ENCODE data around the gene PNMA8A.

PNMA8A gene

DNA sequence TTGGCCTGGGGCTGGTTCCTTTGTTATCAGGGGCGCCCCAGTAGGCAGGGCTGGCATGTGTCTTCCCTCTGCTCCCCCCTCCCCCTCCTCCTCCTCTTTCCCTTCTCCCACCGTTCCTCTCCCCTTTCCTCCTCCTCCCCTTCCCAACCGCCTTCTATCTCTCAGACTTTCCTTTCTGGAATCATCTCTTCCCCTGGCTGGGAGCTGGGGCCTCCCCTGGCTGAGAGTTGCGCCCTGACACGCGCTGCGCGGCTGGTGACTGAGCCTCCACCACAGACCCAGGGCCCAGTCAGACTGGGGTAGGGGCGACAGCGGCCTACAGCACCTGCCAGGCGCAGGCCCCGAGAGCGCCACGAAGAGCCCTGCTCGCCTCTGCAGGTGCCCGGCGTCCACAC lies 21.5 kb upstream of the PNMA8A start:
- DNase-seq (ENCODE audit: low read depth in 1 of 2, low spot score in 1 of 2), result no peak

DNA sequence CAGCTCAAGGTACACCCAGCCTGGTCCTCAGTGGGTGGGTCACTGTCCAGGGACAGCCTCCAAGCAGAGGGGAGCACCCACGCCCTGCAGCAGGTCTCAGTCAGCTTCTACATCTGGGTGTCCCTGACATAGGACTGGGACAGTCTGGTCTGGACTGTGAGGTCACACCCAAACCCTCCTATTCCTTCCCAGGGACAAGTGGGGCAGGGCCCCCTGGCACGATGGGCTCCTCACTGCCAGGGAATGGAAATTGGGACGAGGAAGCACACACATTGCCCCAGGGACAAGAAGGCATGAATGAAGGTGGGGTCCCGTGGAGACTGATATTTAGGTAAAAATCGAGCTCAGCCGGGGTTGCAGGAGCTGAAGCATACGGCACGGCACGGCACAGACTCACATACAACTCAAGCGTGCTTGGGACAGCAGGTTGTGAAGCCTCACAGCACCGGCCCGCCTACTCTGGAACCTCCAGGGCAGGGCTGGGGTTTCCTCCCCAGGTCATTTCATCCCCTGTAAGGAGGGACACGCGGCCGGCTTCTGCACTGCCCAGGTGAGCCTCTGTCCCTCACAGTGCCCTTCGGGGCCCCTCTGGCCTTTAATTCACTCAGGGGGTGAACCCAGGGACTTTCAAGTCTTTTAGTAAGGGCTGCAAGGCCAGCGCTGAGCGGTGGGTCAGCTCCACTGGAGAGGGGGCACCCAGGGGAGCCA lies 20.8 kb upstream of the PNMA8A start:
- no peak for DNase-seq (ENCODE audit: low read depth in 1 of 2, low spot score in 1 of 2)

DNA sequence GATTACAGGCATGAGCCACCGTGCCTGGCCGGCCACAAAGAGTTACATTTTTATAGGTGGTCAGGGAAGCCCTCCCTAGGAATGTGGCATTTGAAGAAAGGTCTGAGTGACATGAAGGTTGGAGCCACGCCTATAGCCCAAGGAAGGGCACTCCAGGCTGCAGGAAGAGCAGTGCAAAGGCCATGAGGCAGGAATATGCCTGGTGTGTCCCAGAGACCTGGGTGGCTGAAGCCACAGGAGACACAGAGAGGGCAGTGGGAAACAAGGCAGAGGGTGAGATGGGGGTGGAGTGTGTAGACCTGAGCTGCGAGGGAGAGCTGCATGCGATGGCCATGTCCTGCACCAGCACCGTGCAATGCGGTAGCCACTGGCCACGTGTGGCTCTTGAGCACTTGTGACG lies 19.4 kb upstream of the PNMA8A start:
- DNase-seq (ENCODE audit: low read depth in 1 of 2, low spot score in 1 of 2), result no peak

DNA sequence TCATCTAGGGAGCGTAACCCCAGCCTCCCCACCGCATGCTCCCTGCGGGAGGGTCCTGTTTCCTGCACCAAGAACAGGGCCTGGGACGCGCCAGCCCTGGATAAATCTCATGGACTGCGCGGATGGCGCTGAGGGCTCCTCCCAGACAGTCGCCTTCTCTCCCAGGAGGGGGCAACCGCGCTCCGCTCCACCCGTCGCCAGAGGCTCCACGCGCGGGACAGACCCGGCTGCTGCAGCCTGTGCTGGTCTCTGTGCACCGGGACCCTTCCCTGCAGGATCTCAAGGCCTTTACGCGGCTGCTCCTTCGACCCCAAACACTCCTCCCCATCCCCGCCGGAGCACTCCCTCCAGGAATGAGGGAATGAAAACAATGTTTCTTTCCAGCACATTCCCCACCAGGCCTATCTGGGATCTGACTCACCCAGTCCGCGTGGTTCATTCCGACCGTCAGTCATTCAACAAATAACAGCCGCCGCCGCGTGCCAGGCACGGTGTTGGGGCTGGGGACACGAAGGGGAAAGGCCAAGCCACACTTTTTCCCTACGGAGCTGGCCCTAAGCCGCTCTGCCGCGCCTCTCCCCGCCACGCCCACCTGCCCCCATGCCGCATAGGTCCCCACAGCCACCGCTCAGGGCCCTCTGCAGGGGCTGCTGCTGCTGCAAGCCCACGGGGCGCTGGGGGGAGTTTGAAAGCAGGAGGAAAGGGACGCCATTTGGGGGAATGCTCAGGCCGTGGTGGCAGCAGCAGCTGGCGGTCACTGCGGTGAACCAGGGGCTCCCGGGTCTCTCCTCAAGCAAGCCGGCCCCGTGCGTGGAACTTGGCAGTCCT lies 18.3 kb upstream of the PNMA8A start:
- DNase-seq (ENCODE audit: low read depth in 1 of 2, low spot score in 1 of 2), result no peak

DNA sequence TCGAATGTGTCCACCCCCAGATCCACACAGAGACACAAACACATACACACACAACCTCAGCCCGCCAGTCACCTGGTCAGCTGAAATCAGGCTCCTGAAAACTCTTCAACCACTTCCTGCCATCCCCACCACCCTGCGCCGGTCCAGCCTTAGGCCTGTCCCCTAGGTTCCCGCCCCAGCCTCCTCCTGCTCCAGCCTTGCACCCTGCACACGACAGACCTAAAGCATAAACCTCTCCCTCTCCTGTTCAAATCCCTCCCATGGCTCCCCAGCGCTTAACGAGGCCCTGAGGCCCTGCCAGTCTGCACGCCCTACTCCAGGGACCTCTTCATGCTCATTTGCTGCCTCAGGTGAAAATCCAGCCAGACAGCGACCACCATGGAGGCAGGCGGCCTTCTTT lies 17.2 kb upstream of the PNMA8A start:
- DNase-seq (ENCODE audit: low read depth in 1 of 2, low spot score in 1 of 2), result no peak

DNA sequence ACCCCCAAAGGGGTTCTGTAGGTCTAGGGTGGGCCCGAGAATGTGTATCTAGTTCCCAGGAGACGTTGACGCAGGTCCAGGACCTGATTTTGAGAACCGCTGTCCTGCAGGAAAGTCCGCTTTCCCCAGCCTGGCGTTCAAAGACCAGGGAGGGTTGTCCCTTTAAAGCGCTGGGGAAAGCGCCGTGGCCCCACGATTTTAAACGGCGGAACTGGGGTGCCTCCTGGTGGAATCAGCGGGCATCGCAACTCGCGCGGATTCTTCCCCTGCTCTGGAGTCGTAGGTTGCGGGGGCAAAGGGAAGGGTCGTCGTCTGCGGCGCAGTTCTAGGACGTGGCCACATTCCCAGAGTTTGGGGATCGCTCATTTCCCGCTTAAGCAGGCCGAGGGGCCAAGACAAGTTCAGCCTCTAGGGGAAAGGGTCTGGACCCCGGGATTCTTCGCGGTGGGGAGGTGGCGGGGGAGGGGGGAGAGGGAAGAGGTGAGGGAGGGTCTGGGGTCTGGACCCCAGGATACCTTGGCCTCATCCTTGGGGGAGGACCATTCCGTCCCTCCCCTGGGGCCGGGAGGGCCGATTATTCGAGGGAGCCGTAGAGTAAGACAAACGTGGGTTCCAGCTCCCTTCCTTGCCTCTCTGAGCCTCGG lies 16.6 kb upstream of the PNMA8A start:
- peak; percentile 70 to 78 for DNase-seq (ENCODE audit: low read depth in 1 of 2, low spot score in 1 of 2)

DNA sequence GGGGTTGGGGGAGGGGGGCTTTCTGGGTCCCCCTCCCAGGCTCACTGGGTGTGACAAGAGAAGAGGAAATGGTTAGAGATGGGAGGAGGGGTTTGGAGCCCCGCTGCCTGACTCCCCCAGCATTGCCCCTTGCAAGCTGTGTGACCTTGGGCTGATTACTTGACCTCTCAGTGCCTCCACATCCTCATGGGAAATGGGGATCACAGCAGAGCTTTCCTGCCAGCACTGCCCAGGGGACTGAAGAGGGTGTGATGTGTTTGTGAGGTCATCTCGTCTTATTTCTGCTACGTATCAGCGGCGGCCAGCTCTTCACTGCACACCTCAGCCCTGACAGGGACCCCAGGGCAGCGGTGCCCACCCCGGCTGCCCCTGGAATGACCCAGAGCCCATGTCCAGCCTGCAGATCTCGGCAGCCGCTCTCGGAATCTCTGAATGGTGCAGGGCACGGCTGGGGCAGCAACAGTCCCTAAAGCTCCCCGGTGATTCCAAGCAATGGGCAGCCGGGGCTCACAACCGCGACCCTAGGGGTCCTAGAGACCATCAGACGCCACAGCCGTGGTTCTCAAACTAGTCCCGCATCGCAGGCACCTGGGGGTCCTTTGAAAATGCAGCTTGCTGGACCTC lies 15.9 kb upstream of the PNMA8A start:
- DNase-seq (ENCODE audit: low read depth in 1 of 2, low spot score in 1 of 2), result no peak

DNA sequence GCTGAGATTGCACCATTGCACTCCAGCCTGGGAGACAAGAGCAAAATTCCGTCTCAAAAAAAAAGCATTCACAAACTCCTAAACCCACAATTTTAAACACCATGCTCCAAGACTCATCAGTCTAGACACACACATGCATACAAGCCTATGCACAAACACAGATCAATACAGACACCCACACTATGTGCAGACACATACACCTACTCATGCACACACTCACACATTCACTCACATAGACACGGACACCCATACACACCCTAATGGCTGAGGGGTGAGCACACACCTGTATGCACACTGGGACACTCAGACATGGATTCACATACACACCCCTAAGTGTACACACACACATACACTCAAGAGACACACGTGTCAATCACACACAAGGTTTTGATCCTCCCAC lies 15.0 kb upstream of the PNMA8A start:
- no peak for DNase-seq (ENCODE audit: low read depth in 1 of 2, low spot score in 1 of 2)

DNA sequence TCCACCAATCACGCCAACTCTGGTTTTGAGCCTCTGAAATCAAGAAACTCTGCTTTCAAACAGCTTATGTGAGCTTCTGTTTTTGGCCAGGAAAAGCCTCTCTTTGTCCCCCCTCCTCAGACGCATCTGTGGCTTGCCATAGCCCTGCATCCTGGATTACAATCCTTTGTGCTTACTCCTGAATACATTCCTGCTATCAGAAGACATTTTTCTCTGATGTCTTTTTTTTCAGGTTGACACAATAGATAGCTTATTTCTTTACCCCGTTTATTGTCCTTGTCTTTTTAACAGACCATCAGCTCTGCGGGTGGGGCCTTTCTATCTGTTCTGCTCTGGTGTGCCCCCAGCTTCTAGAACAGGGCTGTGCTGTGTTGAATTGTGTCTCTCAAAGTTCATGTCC lies 13.3 kb upstream of the PNMA8A start:
- no peak for DNase-seq (ENCODE audit: low read depth in 1 of 2, low spot score in 1 of 2)

DNA sequence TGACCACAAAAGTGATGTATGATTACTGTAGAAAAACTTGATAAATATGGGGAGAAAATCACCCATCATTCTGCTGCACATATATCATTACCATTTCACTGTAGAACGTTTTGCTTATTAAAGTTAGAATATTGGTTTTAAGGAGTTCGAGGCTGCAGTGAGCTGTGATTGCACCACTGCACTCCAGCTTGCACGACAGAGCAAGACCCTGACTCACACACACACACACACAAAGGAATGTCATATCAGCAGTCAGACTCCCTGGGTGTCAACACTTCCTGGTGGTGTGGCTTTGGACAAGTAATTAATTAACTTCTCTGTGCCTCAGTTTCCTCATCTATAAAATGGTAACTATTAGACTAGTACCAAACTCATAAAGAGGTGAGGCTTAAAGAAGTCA lies 11.3 kb upstream of the PNMA8A start:
- no peak for DNase-seq (ENCODE audit: low read depth in 1 of 2, low spot score in 1 of 2)

DNA sequence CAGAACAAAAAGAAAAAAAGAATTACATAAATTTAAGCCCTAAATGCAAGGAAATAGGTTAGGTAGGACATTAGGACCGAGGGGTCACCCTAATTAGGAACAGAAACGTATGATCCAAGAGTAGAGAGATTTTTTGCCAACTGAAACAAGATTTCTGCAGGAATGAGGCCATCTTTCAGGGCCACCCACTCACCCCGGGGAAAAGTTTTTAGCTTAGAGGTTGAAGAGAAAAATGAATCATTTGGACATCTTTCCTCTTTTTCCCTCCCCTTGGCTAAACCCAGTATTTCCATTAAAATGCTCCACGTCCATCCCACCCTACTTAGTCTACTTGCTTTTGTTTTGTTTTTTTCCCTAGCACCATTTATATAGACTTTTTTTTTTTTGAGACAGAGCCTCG lies 10.6 kb upstream of the PNMA8A start:
- no peak for DNase-seq (ENCODE audit: low read depth in 1 of 2, low spot score in 1 of 2)

DNA sequence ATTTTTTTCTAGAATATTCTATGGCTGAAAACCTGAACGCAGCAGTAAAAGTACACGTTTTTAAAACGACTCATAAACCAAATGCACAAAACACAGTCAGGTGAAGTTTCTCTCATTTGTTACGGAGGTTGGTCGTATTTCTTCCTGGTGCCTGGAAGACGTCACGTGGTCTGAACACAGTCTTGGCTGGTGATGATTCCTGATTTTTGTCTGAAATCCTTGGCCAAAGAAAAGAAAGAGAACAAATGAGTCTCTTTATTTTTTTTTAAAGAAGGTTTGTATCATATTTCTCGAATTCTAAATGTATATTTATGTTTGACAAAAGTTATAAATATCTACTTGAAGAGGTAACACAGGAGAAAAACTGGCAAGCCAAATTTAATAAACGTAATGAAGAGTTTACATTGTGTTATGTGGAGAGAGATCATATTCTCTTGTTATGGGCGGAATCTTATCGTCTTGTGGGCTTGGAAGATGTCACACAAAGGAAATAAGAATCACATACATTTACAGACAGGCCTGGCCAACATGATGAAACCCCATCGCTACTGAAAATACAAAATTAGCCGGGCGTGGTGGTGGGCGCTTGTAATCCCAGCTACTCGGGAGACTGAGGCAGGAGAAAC lies 10.0 kb upstream of the PNMA8A start:
- DNase-seq (ENCODE audit: low read depth in 1 of 2, low spot score in 1 of 2), result no peak

DNA sequence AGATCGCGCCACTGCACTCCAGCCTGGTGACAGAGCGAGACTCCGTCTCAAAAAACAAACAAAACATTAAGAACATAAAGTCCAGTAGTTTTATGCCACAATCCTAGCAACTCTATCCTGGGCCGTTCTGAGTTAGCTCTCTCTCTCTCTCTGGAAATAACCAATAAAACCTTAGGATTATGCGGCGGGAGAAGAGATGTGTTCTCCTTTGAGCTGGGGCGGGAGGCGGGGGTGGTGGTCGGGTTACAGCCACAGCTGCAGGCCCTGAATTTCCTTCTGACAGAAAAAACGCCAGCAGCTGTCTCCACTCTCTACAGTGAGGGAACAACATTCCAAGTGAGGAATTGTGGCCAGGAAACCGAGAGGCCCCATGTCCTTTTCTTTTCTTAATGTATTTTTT lies 9.1 kb upstream of the PNMA8A start:
- no peak for DNase-seq (ENCODE audit: low read depth in 1 of 2, low spot score in 1 of 2)

DNA sequence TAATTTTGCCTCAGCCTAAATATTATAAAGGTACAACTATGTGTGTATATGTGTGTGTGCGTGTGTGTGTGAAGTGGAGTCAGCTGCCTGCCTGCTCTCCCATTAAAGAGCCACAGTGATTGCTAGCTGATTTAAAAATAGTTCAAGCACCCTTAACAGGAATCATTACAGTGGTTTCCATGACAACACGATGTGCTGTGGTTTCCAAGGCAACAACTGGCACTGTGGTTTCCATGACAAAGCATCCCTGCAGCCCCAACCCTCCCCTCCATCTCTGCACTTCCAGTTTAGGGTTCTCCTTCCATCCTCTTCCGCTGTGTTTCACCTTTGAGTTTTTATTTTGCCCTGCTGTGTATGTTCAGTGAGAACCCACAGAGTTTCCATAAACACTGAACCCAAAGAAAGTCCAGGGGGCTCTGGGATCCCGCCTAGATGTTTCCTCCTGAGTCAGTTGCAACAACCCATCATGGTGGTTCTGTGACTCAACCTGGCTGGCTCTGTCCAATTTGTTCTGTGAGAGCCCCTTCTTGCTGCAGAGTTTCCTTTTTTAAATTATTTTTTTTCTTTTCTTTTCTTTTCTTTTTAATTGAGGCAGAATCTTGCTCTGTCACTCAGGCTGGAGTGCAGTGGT lies 7.1 kb upstream of the PNMA8A start:
- no peak for DNase-seq (ENCODE audit: low read depth in 1 of 2, low spot score in 1 of 2)

DNA sequence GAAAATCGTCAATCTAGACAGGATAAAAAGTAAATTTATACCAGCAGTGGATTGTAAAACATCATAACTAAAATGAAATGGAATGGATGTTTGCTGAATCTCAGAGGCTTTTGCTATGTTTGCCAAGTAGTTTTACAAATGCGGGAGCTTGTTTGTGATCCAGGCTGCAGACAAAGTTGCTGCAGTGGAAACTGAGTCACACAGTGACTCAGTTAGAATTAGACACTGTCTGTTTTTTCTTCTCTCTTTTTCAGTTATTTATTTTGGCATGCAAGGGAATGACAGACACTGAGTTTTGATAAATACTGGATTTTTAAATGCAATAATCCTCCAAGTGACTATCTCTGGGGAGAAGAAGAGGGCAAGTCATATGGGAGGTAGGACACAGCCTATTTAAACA lies 4.6 kb upstream of the PNMA8A start:
- DNase-seq (ENCODE audit: low read depth in 1 of 2, low spot score in 1 of 2), result no peak

DNA sequence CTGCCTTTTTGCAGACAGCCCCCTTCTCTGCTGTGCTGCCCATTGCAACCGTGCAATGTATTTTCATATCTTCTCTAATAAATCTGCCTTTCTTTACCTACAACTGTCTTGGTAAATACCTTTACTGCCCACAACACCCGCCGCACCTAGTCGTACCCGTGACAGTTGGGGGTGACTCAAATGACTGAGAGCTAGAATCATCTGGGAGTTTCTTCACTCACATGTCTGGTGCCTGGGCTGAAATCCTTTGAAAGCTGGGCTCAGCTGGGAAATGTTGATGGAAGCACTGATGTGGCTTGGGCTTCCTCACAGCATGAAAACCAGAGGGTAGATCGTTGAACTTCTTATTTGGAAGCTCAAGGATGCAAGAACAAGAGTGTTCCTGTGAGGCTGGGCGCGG lies 2.8 kb upstream of the PNMA8A start:
- DNase-seq (ENCODE audit: low read depth in 1 of 2, low spot score in 1 of 2), result no peak

DNA sequence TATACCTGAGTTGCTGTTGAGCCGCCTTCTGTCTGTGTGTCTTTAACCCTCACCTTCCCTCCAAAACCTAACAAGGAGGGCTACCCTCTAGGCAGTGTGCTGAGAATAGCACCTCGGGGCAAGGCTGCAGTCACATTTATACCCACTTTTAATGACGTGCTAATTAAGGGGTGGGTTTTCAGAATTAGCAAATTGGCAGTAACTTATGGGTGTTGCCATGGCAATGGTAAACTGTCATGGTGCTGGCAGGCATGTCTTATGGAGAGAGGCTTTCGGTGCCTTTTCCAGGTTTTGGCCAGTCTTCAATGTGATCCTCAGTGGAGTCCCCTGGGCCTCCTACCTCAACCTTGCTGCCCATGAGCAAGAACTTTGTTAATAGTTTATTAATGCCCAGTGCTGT lies 1.2 kb upstream of the PNMA8A start:
- no peak for DNase-seq (ENCODE audit: low read depth in 1 of 2, low spot score in 1 of 2)

DNA sequence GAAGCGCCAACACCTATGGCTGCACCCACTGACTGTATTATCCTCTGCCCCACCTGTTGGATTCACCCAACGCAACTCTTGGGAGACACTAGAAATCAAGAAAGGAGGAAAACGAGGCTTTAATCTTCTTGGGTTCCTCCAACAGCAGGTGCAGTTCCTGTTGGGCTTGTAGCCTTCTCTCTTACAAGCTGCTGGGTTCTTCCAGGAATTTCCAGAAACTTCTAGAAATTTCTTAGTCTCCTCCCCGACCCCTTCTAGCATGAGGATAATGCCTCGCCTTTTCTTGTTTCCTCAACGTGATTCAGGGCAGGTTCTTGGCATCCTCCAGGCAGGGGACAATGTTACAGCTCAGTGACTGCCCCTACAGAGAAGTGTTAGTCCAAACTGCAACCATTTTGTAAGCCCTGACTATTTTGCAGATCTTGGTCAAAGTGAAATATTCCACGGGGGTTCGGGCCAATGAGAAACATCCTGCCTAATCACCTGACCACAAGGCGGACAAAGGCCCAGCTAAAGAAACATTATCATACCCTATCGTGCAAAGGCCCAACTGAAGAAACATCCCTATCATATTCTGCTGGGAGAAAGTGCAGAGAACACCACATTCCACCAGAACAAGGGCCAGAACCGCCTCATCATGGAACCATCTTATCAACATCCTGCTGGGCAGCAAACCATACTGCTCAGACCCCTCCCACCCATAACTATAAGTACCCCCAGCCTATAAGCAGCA lies 614 bp upstream of the PNMA8A start:
- no peak for DNase-seq (ENCODE audit: low read depth in 1 of 2, low spot score in 1 of 2)

DNA sequence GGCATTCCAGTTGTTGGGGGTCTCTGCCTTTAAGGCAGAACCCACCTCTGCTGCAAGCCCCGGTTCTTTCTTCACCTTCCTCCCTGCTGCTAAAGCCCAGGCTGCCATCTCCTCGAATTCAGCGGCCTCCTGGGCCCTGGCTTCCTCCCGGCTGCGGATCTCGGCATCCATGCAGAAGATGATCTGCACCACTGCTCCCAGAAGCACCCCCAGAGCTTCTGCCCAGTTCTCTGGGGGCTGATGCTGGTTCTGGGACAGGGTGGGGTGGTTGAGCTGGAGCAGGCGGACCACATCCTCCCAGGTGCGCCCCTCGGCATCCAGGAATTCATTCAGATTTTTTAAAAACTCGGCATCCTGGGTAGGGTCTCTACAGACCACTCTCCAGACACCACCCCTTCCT lies 987 bp downstream of the PNMA8A start:
- no peak for DNase-seq (ENCODE audit: low read depth in 1 of 2, low spot score in 1 of 2)

DNA sequence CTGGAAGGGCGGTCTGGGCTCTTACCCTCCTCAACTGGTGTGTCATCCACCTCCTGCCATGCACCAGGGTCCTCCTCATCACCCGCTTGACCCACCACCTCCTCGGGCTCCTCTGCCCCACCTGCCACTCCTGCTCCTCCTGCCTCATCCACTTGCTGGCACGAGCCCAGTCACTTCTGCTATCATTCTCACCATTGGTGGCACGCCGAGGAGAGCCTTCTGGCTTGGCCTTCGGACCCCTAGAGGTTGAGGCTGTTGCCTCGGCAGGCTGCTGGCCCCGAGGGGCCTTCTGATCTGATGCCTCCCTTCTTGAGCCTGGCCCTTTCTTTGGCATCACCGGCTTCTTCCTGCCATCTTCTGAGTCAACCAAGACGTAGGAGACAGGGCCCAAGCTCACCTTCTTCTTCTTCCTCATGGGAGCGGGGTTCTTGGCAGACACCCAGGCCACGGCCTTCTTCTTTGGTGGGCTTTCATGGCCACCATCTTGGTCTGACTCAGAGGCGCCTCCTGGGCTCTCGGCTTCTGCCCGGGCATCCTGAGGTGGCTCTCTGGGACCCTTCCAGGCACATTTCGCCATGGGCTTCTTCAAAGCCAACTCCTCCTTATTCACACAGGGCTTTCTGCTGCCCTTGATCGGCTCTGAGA lies 1.7 kb downstream of the PNMA8A start:
- DNase-seq (ENCODE audit: low read depth in 1 of 2, low spot score in 1 of 2), result no peak

All from activated CD4-positive, alpha-beta T cell treated with anti-CD3 and anti-CD28 coated beads, Interleukin-2, amount 50 U/mL, for 24 hours (primary cell).